Neuronal stem cell (in vitro differentiated cells): ENCODE measurements around the gene MYF5.
A peak's percentile ranks its signal among the peaks of the same experiment; 100 is the strongest.

Source experiments
- DNase-seq: peaks from one replicate; pipeline ENCODE4 v3.0.0-alpha.2; 2013; ENCODE audit warnings: low spot score
- H2AFZ ChIP-seq: one replicate; pipeline ENCODE4 v1.6.1; 2013; ENCODE audit warnings: mild to moderate bottlenecking, low read length, inconsistent platforms
- H2AK5ac ChIP-seq: 2 replicates; pipeline ENCODE4 v1.6.1; 2013; ENCODE audit warnings: low read depth, mild to moderate bottlenecking, inconsistent platforms, low read length, moderate library complexity, mixed read lengths
- H2BK120ac ChIP-seq: 2 replicates; pipeline ENCODE4 v1.6.1; 2013; ENCODE audit warnings: low read depth, mild to moderate bottlenecking, inconsistent platforms, low read length, moderate library complexity, mixed read lengths
- H2BK12ac ChIP-seq: one replicate; pipeline ENCODE4 v1.6.1; 2013; ENCODE audit warnings: low read length, inconsistent platforms
- H2BK15ac ChIP-seq: 2 replicates; pipeline ENCODE4 v1.6.1; 2013; ENCODE audit warnings: mild to moderate bottlenecking, low read length, inconsistent platforms, mixed read lengths
- H2BK5ac ChIP-seq: one replicate; pipeline ENCODE4 v1.6.1; 2013; ENCODE audit warnings: inconsistent platforms, mild to moderate bottlenecking, low read length, moderate library complexity
- H3K14ac ChIP-seq: one replicate; pipeline ENCODE4 v1.6.1; 2013; ENCODE audit warnings: low read length, inconsistent platforms
- H3K18ac ChIP-seq: 2 replicates; pipeline ENCODE4 v1.6.1; 2013; ENCODE audit warnings: low read length, inconsistent platforms
- H3K23ac ChIP-seq: 2 replicates; pipeline ENCODE4 v1.6.1; 2013; ENCODE audit warnings: low read depth, mild to moderate bottlenecking, mixed read lengths, low read length, inconsistent platforms; ENCODE audit not compliant: poor library complexity
- H3K27ac ChIP-seq: replicated peaks from 3 replicates; pipeline ENCODE4 v1.5.1; 2013; ENCODE audit warnings: low read length, inconsistent platforms
- H3K27me3 ChIP-seq, 3 experiments: 2 replicates each; pipeline ENCODE4 v1.6.1; 2013; ENCODE audit warnings: low read length in 3 of 3, mild to moderate bottlenecking in 2 of 3, inconsistent platforms in 1 of 3, low read depth in 1 of 3, mixed read lengths in 1 of 3, moderate library complexity in 1 of 3; ENCODE audit not compliant: control insufficient read depth in 3 of 3, insufficient read depth in 3 of 3
- H3K36me3 ChIP-seq, 2 donors: replicated peaks in 1 of 2; 2 replicates each; pipeline ENCODE4 v1.6.1; 2013; ENCODE audit warnings: low read length in 2 of 2; ENCODE audit not compliant: control insufficient read depth in 2 of 2, insufficient read depth in 2 of 2
- H3K4ac ChIP-seq: 2 replicates; pipeline ENCODE4 v1.6.1; 2013; ENCODE audit warnings: inconsistent platforms, mild to moderate bottlenecking, low read length, moderate library complexity
- H3K4me1 ChIP-seq, 2 donors: 1 replicate in 1 of 2; 2 replicates in 1 of 2; pipeline ENCODE4 v1.6.1; 2013; ENCODE audit warnings: low read length in 2 of 2, low read depth in 1 of 2; ENCODE audit not compliant: control insufficient read depth in 2 of 2, insufficient read depth in 1 of 2
- H3K4me2 ChIP-seq: one replicate; pipeline ENCODE4 v1.6.1; 2013; ENCODE audit warnings: mild to moderate bottlenecking, low read length, inconsistent platforms; ENCODE audit not compliant: insufficient read depth, poor library complexity, severe bottlenecking
- H3K4me3 ChIP-seq, 2 donors: 2 replicates each; pipeline ENCODE4 v1.5.1; 2013; ENCODE audit warnings: low read length in 2 of 2, mild to moderate bottlenecking in 2 of 2, inconsistent platforms in 1 of 2, moderate library complexity in 1 of 2
- H3K79me1 ChIP-seq: one replicate; pipeline ENCODE4 v1.6.1; 2013; ENCODE audit warnings: low read depth, mild to moderate bottlenecking, inconsistent platforms, low read length, moderate library complexity
- H3K9ac ChIP-seq: one replicate; pipeline ENCODE4 v1.6.1; 2013; ENCODE audit warnings: mild to moderate bottlenecking, low read depth, low read length, inconsistent platforms; ENCODE audit not compliant: poor library complexity
- H3K9me3 ChIP-seq, 2 donors: replicated peaks in 1 of 2; 2 replicates each; pipeline versions ENCODE3 to v1.6.1; 2013; ENCODE audit warnings: low read length in 2 of 2, mild to moderate bottlenecking in 2 of 2, inconsistent platforms in 1 of 2, low read depth in 1 of 2, mixed read lengths in 1 of 2, moderate library complexity in 1 of 2; ENCODE audit not compliant: control insufficient read depth in 2 of 2, insufficient read depth in 1 of 2
- H4K8ac ChIP-seq: one replicate; pipeline ENCODE4 v1.6.1; 2013; ENCODE audit warnings: low read depth, mild to moderate bottlenecking, inconsistent platforms, low read length, moderate library complexity
- H4K91ac ChIP-seq: one replicate; pipeline ENCODE4 v1.6.1; 2013; ENCODE audit warnings: low read length, low read depth, mild to moderate bottlenecking, inconsistent platforms; ENCODE audit not compliant: poor library complexity
- WGBS, 2 donors: extraction: QIAGEN DNeasy Blood & Tissue Kit; methylation state at CpG; one replicate each; pipeline ENCODE4 v1.1.7; 2013; ENCODE audit warnings: missing lambda C conversion rate in 2 of 2, mixed read lengths in 1 of 2; ENCODE audit not compliant: insufficient read length in 2 of 2, insufficient replicate concordance in 1 of 2; ENCODE audit errors: extremely low coverage in 2 of 2; 5-methylcytosine and 5-hydroxymethylcytosine counted together

The MYF5 gene

GRCh38 chr12:80714055-80714454 lies 2.7 kb upstream of the MYF5 start:
- H2BK120ac ChIP-seq = no peak overlapping the region
- H3K4me1 ChIP-seq = peaks cover 0 to 2% of the 10 kb centered on the region in 2 donors
- no peak overlapping the region for H3K9ac ChIP-seq
- DNase-seq = no peak
- H3K4me3 ChIP-seq = peak overlapping the region in 1 of 2 donors; percentile 55
- no peak overlapping the region for H3K23ac ChIP-seq
- peak overlapping the region; percentile 53 for H3K4me2 ChIP-seq
- no peak overlapping the region for H3K27ac ChIP-seq
- H2AK5ac ChIP-seq = no peak overlapping the region
- peak overlapping the region; percentile 15 for H2AFZ ChIP-seq
- H2BK15ac ChIP-seq = no peak overlapping the region
- WGBS, 2 donors = no CpG with 5 or more reads among the region's 16 CpGs
- H3K14ac ChIP-seq = no peak overlapping the region
- no peak overlapping the region for H4K91ac ChIP-seq
- no peak overlapping the region for H3K4ac ChIP-seq
- no peak overlapping the region for H2BK5ac ChIP-seq
- peaks cover 0 to 21% (median 0%) of the 10 kb centered on the region in 3 experiments for H3K27me3 ChIP-seq
- H2BK12ac ChIP-seq = no peak overlapping the region
- no peaks in the 10 kb centered on the region for H3K79me1 ChIP-seq
- H3K9me3 ChIP-seq = no peaks in the 10 kb centered on the region
- no peak overlapping the region for H4K8ac ChIP-seq
- no peak overlapping the region for H3K18ac ChIP-seq
- H3K36me3 ChIP-seq = no peaks in the 10 kb centered on the region

- no peak overlapping the region for H3K4me2 ChIP-seq
- no peak overlapping the region for H4K91ac ChIP-seq
- no peak overlapping the region for H2BK5ac ChIP-seq
- no peak overlapping the region for H2AFZ ChIP-seq
- H3K4me1 ChIP-seq = peaks cover 0 to 2% of the 10 kb centered on the region in 2 donors
- H3K9ac ChIP-seq = no peak overlapping the region
- no peak overlapping the region for H3K14ac ChIP-seq
- no peak for DNase-seq
- H3K27ac ChIP-seq = no peak overlapping the region
- no peak overlapping the region for H3K4ac ChIP-seq
- WGBS, 2 donors = no CpG with 5 or more reads among the region's 3 CpGs
- no peak overlapping the region for H2BK120ac ChIP-seq
- H3K23ac ChIP-seq = no peak overlapping the region
- no peak overlapping the region for H3K18ac ChIP-seq
- no peak overlapping the region for H2AK5ac ChIP-seq
- H3K9me3 ChIP-seq = no peaks in the 10 kb centered on the region
- H2BK12ac ChIP-seq = no peak overlapping the region
- H3K79me1 ChIP-seq = no peaks in the 10 kb centered on the region
- no peak overlapping the region for H3K4me3 ChIP-seq
- H3K36me3 ChIP-seq = no peaks in the 10 kb centered on the region
- H4K8ac ChIP-seq = no peak overlapping the region
- peaks cover 0 to 16% (median 0%) of the 10 kb centered on the region in 3 experiments for H3K27me3 ChIP-seq
- no peak overlapping the region for H2BK15ac ChIP-seq
Measured at GRCh38 chr12:80714846-80715245, 1.9 kb upstream of the MYF5 start.

GRCh38 chr12:80715713-80716249 lies 931 bp upstream of the MYF5 start:
- H4K91ac ChIP-seq = no peak overlapping the region
- no peak overlapping the region for H2BK12ac ChIP-seq
- no peak overlapping the region for H2BK120ac ChIP-seq
- no peak overlapping the region for H3K27ac ChIP-seq
- H3K27me3 ChIP-seq = peaks cover 0 to 10% (median 0%) of the 10 kb centered on the region in 3 experiments
- H2BK5ac ChIP-seq = no peak overlapping the region
- H3K4me3 ChIP-seq = no peak overlapping the region
- no peaks in the 10 kb centered on the region for H3K9me3 ChIP-seq
- H3K36me3 ChIP-seq = no peaks in the 10 kb centered on the region
- H2AFZ ChIP-seq = peak overlapping the region; percentile 56
- no peak overlapping the region for H2BK15ac ChIP-seq
- no peak overlapping the region for H3K4ac ChIP-seq
- no CpG with 5 or more reads among the region's 10 CpGs for WGBS, 2 donors
- no peaks in the 10 kb centered on the region for H3K79me1 ChIP-seq
- no peak overlapping the region for H3K9ac ChIP-seq
- H2AK5ac ChIP-seq = no peak overlapping the region
- H3K4me1 ChIP-seq = peaks cover 0 to 2% of the 10 kb centered on the region in 2 donors
- H3K23ac ChIP-seq = no peak overlapping the region
- H3K18ac ChIP-seq = no peak overlapping the region
- DNase-seq = no peak
- no peak overlapping the region for H3K14ac ChIP-seq
- H4K8ac ChIP-seq = no peak overlapping the region
- no peak overlapping the region for H3K4me2 ChIP-seq

GRCh38 chr12:80717856-80718255 lies 1.1 kb downstream of the MYF5 start:
- no peak overlapping the region for H3K4me2 ChIP-seq
- no peak overlapping the region for H4K91ac ChIP-seq
- no peak overlapping the region for H2BK12ac ChIP-seq
- H3K14ac ChIP-seq = no peak overlapping the region
- H3K9ac ChIP-seq = no peak overlapping the region
- H3K27ac ChIP-seq = no peak overlapping the region
- DNase-seq = no peak
- H3K18ac ChIP-seq = no peak overlapping the region
- no peaks in the 10 kb centered on the region for H3K9me3 ChIP-seq
- H3K36me3 ChIP-seq = no peaks in the 10 kb centered on the region
- no peak overlapping the region for H4K8ac ChIP-seq
- H2BK15ac ChIP-seq = no peak overlapping the region
- no CpG with 5 or more reads among the region's 4 CpGs for WGBS, 2 donors
- H2BK120ac ChIP-seq = no peak overlapping the region
- H2AFZ ChIP-seq = no peak overlapping the region
- H2BK5ac ChIP-seq = no peak overlapping the region
- H3K27me3 ChIP-seq = peaks cover 0 to 10% (median 0%) of the 10 kb centered on the region in 3 experiments
- H3K23ac ChIP-seq = no peak overlapping the region
- H3K4me3 ChIP-seq = no peak overlapping the region
- H3K4ac ChIP-seq = no peak overlapping the region
- no peaks in the 10 kb centered on the region for H3K79me1 ChIP-seq
- H3K4me1 ChIP-seq = peaks cover 0 to 2% of the 10 kb centered on the region in 2 donors
- no peak overlapping the region for H2AK5ac ChIP-seq
